Neural progenitor cell (in vitro differentiated cells): ENCODE data around the gene SMC4. TPM values are rescaled to one million over a fixed set of nuclear protein-coding genes. Genes with fewer than 3 reads are reported as not detected.

ENCODE experiments used
- DNase-seq: peaks from one replicate; pipeline ENCODE4 v3.0.0-alpha.2; 2016; ENCODE audit warnings: low spot score
- H2AFZ ChIP-seq: fragments of 200-600 bp; sonication (generic); replicated peaks from 2 replicates; pipeline ENCODE4 v1.6.1; 2016; ENCODE audit warnings: antibody characterized with exemption
- H3F3A ChIP-seq: fragments of 200-600 bp; sonication (generic); 2 replicates; pipeline ENCODE4 v1.6.1; 2016; ENCODE audit warnings: antibody characterized with exemption, low read depth
- H3K27ac ChIP-seq: fragments of 200-600 bp; sonication (generic); 2 replicates; pipeline ENCODE4 v1.5.1; 2016; ENCODE audit warnings: mild to moderate bottlenecking
- H3K27me3 ChIP-seq: fragments of 200-600 bp; sonication (generic); 2 replicates; pipeline ENCODE4 v1.6.1; 2016; ENCODE audit warnings: mild to moderate bottlenecking, moderate library complexity
- H3K36me3 ChIP-seq: fragments of 200-600 bp; sonication (generic); 2 replicates; pipeline ENCODE4 v1.5.1; 2016
- H3K4me1 ChIP-seq: fragments of 200-600 bp; sonication (generic); 2 replicates; pipeline ENCODE4 v1.6.1; 2016; ENCODE audit warnings: mixed run types
- H3K4me2 ChIP-seq: fragments of 200-600 bp; sonication (generic); 2 replicates; pipeline ENCODE4 v1.6.1; 2016
- H3K4me3 ChIP-seq: fragments of 200-600 bp; sonication (generic); 2 replicates; pipeline ENCODE4 v1.5.1; 2016
- H3K79me2 ChIP-seq: fragments of 200-600 bp; sonication (generic); 2 replicates; pipeline ENCODE4 v1.6.1; 2016; ENCODE audit warnings: low read depth
- H3K9ac ChIP-seq: fragments of 200-600 bp; sonication (generic); 2 replicates; pipeline ENCODE4 v1.6.1; 2016
- H3K9me3 ChIP-seq: fragments of 200-600 bp; sonication (generic); 2 replicates; pipeline ENCODE4 v1.5.1; 2016; ENCODE audit warnings: low read depth
- H4K20me1 ChIP-seq: fragments of 200-600 bp; sonication (generic); 2 replicates; pipeline ENCODE4 v1.6.1; 2016; ENCODE audit warnings: low read depth
- H3K27ac Mint-ChIP-seq: 3 replicates; pipeline ENCODE4 v1.8.0; 2021; ENCODE audit warnings: mixed read lengths
- H3K27me3 Mint-ChIP-seq: 2 replicates; pipeline ENCODE4 v1.8.0; 2022; ENCODE audit warnings: low read depth, mild to moderate bottlenecking, inconsistent platforms, moderate library complexity, mixed read lengths; ENCODE audit not compliant: insufficient read depth
- H3K36me3 Mint-ChIP-seq: 3 replicates; pipeline ENCODE4 v1.8.0; 2021; ENCODE audit warnings: mixed read lengths
- H3K4me1 Mint-ChIP-seq: 3 replicates; pipeline ENCODE4 v1.8.0; 2021; ENCODE audit warnings: mixed read lengths
- H3K4me3 Mint-ChIP-seq: 3 replicates; pipeline ENCODE4 v1.8.0; 2021; ENCODE audit warnings: mild to moderate bottlenecking, moderate library complexity, mixed read lengths
- H3K9me3 Mint-ChIP-seq: 3 replicates; pipeline ENCODE4 v1.8.0; 2020; ENCODE audit warnings: mixed read lengths
- EZH2 ChIP-seq: fragments of 200-600 bp; sonication (generic); IDR thresholded peaks from 2 replicates; pipeline ENCODE4 v1.6.1; 2017; ENCODE audit warnings: antibody characterized with exemption, mild to moderate bottlenecking, moderate library complexity
- EZH2phosphoT487 ChIP-seq: fragments of 200-600 bp; sonication (generic); IDR thresholded peaks from 2 replicates; pipeline ENCODE4 v1.6.1; 2017; ENCODE audit warnings: antibody characterized with exemption
- total RNA-seq: library from RNA; depleted of rRNA; stranded (reverse); fragments of >200 nt; gene quantifications from 2 replicates; pipeline ENCODE4 v1.2.3, GENCODE V29; 2015; ENCODE audit warnings: low replicate concordance
- TF ChIP-seq, protein P1 (sequence below): fragments of 200-600 bp; sonication (generic); IDR thresholded peaks from 2 replicates; pipeline ENCODE4 v1.5.1; 2017; ENCODE audit warnings: antibody characterized with exemption, mild to moderate bottlenecking

The SMC4 gene
- total RNA-seq, 1 donor from 2014 or later = 382 TPM

DNA sequence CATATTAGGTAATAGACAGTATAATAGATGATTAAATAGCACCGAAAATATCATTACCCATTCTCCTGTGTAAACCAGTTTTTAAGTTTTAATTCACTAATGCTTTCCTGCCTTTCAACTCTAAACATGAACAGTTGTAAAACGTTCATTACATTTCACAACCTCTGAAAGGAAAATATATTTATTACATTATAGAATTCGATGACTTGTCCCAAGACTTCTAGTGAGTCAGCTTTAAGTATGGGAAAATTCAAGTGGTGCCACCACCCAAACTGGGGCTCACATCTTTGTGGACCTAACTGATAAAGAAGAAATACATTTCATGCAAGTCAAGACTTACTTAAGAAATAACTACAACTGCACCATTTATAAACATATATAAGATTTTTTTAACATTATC, 48.1 kb downstream of the SMC4 start:
- H3F3A ChIP-seq = peaks cover 23% of the 10 kb centered on the region
- peak overlapping the region; percentile 77 for H3K4me3 ChIP-seq

DNA sequence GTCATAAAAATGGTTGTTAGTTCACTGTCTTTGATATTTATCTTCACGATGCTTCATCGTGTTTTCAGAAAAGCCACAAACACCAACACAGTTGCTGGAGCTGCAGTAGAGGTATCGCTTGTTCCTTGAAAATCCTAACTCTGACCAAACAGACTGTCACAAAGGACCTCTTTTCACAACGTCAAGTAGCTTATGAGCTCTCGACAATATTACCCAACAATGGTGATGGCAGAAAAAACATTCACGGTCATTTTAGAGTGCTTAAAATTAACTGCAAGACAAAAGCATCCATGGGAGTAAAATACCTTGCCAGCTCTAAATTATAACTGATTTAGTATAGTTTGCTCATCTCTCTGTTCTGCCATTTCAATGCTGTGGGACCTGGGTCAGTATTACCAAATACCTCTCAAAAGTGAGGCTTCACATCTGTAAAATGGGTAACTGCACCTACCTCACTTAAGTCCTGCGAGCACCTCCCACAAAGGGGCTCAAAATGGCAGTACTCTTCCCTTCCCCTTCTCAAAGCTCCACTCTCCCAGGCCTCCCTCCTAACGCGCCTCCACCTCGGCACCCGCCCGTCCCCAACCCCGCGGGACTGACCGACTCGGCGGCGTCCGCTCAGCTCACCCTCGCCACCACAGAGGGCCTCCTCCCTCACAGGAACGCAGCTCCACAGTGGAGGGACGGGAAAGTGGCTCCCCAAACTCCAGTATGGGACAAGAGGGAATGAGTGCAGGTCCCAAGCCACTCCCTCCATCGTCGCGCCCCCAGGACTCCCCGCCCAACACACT, 49.6 kb downstream of the SMC4 start:
- peak overlapping the region; percentile 99 for H3K4me3 Mint-ChIP-seq
- Histone ChIP-seq H3K27me3 (no peaks in the 10 kb centered on the region), H2AFZ (peak overlapping the region; percentile 74), H3K36me3 (peaks cover 23% of the 10 kb centered on the region), H3K9ac (peak overlapping the region; percentile 58), H4K20me1 (peaks cover 10% of the 10 kb centered on the region), H3F3A (peaks cover 23% of the 10 kb centered on the region), H3K27ac (peak overlapping the region; percentile 98), H3K4me2 (peak overlapping the region; percentile 89), H3K9me3 (no peaks in the 10 kb centered on the region), H3K4me3 (peak overlapping the region; percentile 77), H3K79me2 (peaks cover 61% of the 10 kb centered on the region), H3K4me1 (peaks cover 22% of the 10 kb centered on the region)
- peaks cover 11% of the 10 kb centered on the region for H3K9me3 Mint-ChIP-seq
- peak overlapping the region; percentile 97 for H3K27ac Mint-ChIP-seq
- H3K4me1 Mint-ChIP-seq = peaks cover 24% of the 10 kb centered on the region
- DNase-seq = peak; percentile 12
- peaks cover 26% of the 10 kb centered on the region for H3K36me3 Mint-ChIP-seq
- TF ChIP-seq, protein P1, sequence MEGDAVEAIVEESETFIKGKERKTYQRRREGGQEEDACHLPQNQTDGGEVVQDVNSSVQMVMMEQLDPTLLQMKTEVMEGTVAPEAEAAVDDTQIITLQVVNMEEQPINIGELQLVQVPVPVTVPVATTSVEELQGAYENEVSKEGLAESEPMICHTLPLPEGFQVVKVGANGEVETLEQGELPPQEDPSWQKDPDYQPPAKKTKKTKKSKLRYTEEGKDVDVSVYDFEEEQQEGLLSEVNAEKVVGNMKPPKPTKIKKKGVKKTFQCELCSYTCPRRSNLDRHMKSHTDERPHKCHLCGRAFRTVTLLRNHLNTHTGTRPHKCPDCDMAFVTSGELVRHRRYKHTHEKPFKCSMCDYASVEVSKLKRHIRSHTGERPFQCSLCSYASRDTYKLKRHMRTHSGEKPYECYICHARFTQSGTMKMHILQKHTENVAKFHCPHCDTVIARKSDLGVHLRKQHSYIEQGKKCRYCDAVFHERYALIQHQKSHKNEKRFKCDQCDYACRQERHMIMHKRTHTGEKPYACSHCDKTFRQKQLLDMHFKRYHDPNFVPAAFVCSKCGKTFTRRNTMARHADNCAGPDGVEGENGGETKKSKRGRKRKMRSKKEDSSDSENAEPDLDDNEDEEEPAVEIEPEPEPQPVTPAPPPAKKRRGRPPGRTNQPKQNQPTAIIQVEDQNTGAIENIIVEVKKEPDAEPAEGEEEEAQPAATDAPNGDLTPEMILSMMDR = no peak
- TF ChIP-seq EZH2 = no peak
- TF ChIP-seq EZH2phosphoT487 = no peak
- H3K27me3 Mint-ChIP-seq = peaks cover 4% of the 10 kb centered on the region

More for the DNA sequence above, 48.1 kb downstream of the SMC4 start:
- Histone ChIP-seq H3K79me2 (peaks cover 76% of the 10 kb centered on the region), H3K9me3 (no peaks in the 10 kb centered on the region), H3K27me3 (no peaks in the 10 kb centered on the region), H3K4me1 (peaks cover 22% of the 10 kb centered on the region), H4K20me1 (peaks cover 10% of the 10 kb centered on the region), H3K27ac (no peak overlapping the region), H3K4me2 (peak overlapping the region; percentile 89), H3K9ac (peak overlapping the region; percentile 58), H3K36me3 (peaks cover 36% of the 10 kb centered on the region), H2AFZ (no peak overlapping the region)
- Mint-ChIP-seq H3K27me3 (peaks cover 8% of the 10 kb centered on the region), H3K4me3 (peak overlapping the region; percentile 99), H3K27ac (no peak overlapping the region), H3K4me1 (peaks cover 24% of the 10 kb centered on the region), H3K36me3 (peaks cover 40% of the 10 kb centered on the region), H3K9me3 (peaks cover 20% of the 10 kb centered on the region)
- DNase-seq = no peak
- no peak for TF ChIP-seq EZH2phosphoT487
- TF ChIP-seq EZH2 = no peak
- TF ChIP-seq, protein P1 = no peak

DNA sequence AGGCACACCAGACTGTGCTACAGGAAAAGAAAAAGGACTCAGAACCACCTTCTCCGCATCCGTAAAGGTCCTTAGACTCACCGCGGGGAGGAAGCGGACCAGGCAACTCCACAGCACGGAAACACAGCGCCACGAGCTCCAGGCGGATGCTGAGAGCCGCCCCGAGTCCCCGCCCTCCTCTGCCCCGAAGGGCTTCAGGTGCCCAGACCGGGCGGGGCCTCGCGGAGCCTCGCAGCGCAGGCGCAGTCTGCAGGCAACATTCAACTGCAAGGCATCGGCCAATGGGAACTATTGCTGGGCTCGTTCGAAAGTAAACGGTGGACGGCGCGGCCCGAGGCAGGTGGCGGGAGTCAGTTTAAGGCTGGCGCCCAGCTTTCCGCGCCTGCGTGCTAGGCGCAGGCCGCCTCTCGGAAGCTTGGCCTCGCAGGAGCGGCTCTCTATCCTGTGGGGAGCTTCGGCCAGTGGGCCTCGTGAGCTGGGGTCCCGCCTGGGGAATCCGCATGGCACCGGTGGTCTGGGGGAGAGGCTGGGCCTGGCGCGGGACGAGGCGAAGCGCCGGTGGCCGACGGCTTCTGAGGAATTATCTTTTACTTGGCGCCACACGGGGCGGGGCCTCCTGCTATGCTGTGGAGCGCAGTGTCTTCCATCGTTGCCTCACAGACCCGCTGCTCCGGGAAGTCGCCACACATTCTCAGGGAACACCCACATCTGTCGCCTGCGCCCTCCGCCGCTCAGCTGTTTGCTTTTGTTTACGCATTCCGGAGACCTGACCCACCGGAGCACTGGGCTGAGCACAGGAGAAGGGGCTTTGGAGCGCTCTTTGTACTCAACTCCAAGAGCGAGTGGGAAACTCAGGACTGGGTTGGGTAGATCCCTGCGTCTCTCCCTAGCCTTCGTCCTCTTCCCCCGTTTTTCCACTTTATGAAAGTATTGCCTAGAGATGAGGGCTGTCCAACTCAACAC, 50.5 kb downstream of the SMC4 start, which contains the start of gene TRIM59:
TSS of gene TRIM59 (minus strand) at position 151 of the 963 bp plus-strand sequence. CDS start 10,603 bp downstream, outside the sequence.
- H3K36me3 ChIP-seq = peaks cover 15% of the 10 kb centered on the region
- H3K4me1 ChIP-seq = peaks cover 22% of the 10 kb centered on the region
- Mint-ChIP-seq H3K27ac (peak within 1 kb of the TSS; percentile 97), H3K27me3 (peaks cover 4% of the 10 kb centered on the region), H3K9me3 (peaks cover 6% of the 10 kb centered on the region), H3K36me3 (peaks cover 19% of the 10 kb centered on the region), H3K4me1 (peaks cover 24% of the 10 kb centered on the region), H3K4me3 (peak within 1 kb of the TSS; percentile 99)
- H3K4me2 ChIP-seq = peak within 1 kb of the TSS; percentile 89
- H3K79me2 ChIP-seq = peaks cover 53% of the 10 kb centered on the region
- H2AFZ ChIP-seq = peak within 1 kb of the TSS; percentile 88
- H3F3A ChIP-seq = peaks cover 23% of the 10 kb centered on the region
- no peak for TF ChIP-seq EZH2
- no peak for TF ChIP-seq EZH2phosphoT487
- TF ChIP-seq, protein P1 = no peak
- peak within 1 kb of the TSS; percentile 98 for H3K27ac ChIP-seq
- peak within 1 kb of the TSS; percentile 77 for H3K4me3 ChIP-seq
- no peaks in the 10 kb centered on the region for H3K27me3 ChIP-seq
- H3K9me3 ChIP-seq = no peaks in the 10 kb centered on the region
- peak; percentile 99 for DNase-seq
- peaks cover 10% of the 10 kb centered on the region for H4K20me1 ChIP-seq
- H3K9ac ChIP-seq = peak within 1 kb of the TSS; percentile 58
